AG09309 (cell line): ENCODE measurements around the gene TRPM8.

Experiments used
- DNase-seq: peaks from one replicate; pipeline ENCODE4 v3.0.0-alpha.2; 2010; ENCODE audit warnings: low read depth
- H3K4me3 ChIP-seq: 2 replicates; pipeline ENCODE4 v1.5.1; 2011; ENCODE audit warnings: mild to moderate bottlenecking, low read depth, low read length, moderate library complexity; ENCODE audit not compliant: control insufficient read depth
- CTCF ChIP-seq: IDR thresholded peaks from 2 replicates; pipeline ENCODE4 v1.5.1; 2011; ENCODE audit warnings: mild to moderate bottlenecking, low read depth, low read length, inconsistent platforms; ENCODE audit not compliant: insufficient read depth, control insufficient read depth; ENCODE audit errors: missing control alignments

The TRPM8 gene

DNA sequence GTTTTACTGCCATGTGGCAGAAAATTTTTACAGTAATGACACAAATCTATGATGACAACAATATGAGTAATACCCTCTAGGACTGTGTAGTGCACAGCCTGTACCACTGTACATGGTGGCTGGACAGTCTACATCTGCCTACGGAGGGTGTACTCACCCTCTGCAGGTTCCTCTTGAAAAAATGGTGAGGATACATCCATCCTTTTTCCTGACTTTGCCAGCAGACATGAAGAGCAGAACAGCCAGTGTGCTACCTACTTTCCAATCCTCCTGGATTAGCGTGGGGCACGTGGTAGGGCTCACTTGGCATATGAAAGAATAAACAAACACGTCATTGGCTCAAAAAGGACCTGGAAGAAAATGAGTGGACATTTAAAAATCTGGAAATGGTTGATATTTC lies 62.6 kb downstream of the TRPM8 start:
- no peak overlapping the region for H3K4me3 ChIP-seq
- TF ChIP-seq CTCF = no peak
- no peak for DNase-seq

- no peak for TF ChIP-seq CTCF
- no peak for DNase-seq
- H3K4me3 ChIP-seq = no peak overlapping the region
Measured at GRCh38 chr2:233980955-233981561, 63.9 kb downstream of the TRPM8 start.

DNA sequence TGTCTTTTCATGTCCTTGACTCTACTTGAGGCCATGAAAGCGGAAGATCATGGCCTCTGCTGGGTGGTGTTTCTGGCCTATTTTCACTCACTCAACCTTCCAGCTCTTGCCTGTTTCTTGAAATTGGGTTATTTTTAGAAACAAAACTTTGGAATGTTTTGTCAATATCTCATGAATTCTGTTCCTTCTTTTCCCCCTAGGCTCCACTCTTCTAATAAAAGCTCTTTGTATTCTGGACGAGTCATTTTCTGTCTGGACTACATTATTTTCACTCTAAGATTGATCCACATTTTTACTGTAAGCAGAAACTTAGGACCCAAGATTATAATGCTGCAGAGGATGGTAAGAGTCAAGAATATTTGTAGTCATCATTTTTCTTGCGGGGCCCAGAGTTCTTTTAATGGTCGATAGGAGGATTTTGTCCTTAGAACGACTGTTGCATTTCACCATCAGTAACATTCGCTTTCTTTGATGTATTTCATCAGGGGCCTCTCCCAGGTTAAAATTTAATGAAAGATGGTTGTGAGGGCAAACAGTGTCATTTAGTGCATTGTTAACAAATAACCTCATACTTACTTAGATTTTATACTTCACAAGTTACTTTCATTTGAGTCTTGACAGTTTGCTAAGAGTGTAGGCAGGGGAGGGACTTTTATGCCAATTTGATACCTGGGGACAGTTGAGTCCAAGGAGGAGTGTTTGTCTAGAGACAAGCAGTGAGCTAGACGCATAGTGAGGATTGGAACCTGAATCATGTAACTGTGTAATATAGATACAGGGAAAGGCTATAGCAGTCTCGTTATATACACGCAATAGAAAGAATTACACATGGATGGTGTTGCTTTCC lies 64.6 kb downstream of the TRPM8 start:
- no peak for TF ChIP-seq CTCF
- DNase-seq = no peak
- no peak overlapping the region for H3K4me3 ChIP-seq

- TF ChIP-seq CTCF = no peak
- no peak overlapping the region for H3K4me3 ChIP-seq
- peak; percentile 68 for DNase-seq
Measured at GRCh38 chr2:233982421-233983121, 65.4 kb downstream of the TRPM8 start.

DNA sequence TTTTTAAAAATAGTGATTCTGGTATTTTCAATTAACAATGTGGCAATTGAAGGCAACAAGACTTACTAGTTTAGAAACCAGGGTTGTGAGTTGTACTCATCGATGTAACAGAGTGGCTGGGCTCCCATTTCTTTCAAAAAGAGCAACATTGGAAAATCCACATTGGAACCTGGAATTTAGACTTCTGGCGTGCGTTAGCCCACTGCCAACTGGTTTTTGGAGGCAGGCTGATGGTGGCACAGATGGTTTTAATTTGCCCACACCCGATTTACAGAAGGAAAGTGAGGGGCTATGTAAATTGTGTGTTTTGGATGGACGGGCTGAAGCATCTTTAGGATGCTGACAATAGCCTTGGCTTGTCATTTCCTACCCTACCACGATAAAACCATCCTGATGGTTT lies 66.3 kb downstream of the TRPM8 start:
- no peak overlapping the region for H3K4me3 ChIP-seq

More for the DNA sequence above, 66.3 kb downstream of the TRPM8 start:
- no peak for TF ChIP-seq CTCF
- DNase-seq = no peak
